Measurements from ENCODE around the gene ATP6V0A1. TPM values are rescaled to one million over a fixed set of nuclear protein-coding genes. Genes with fewer than 3 reads are reported as not detected.

The ATP6V0A1 gene
- total and polyA plus RNA-seq, 2 donors (not counting 3 experiments of a cell fraction or from before 2014, with no cell fraction given): 37.3 to 49.2 TPM

GRCh38 chr17:42424991-42425610 lies 33.6 kb upstream of the ATP6V0A1 start:
- dilution Hi-C loops (cut with MboI; ENCODE audit: extremely low pct_ligation_motif_present, low sequenced_read_pairs) (no loop called here), intact Hi-C loops (cut with micrococcal nuclease) (no loop called here)
- CTCF ChIA-PET: interaction anchor here (0.9 to 6.9 kb wide), 5 partner anchors 11 to 102 kb away, joined by 3 to 73 read pairs (median 17); no protein-coding TSS in a partner anchor

GRCh38 chr17:42428141-42428944 lies 30.3 kb upstream of the ATP6V0A1 start:
- Histone ChIP-seq H3K9me1 (replicated peaks; ENCODE audit: control insufficient read depth, extremely low read depth, insufficient read depth, low read length) (no peaks in the 10 kb centered on the region), H3K36me3 (ENCODE audit: control insufficient read depth in 2 of 2, extremely low read depth in 1 of 2, insufficient read depth in 2 of 2, low read length in 2 of 2) (no peaks in the 10 kb centered on the region), H4K20me1 (replicated peaks; ENCODE audit: control insufficient read depth, extremely low read depth, insufficient read depth, low read length) (no peaks in the 10 kb centered on the region), H3K27ac (ENCODE audit: insufficient read depth, low read depth, low read length) (no peak overlapping the region), H3K9me3 (replicated peaks; ENCODE audit: control insufficient read depth, insufficient read depth, low read length) (no peaks in the 10 kb centered on the region), H3K4me2 (ENCODE audit: insufficient read depth, low read length) (no peak overlapping the region), H3K9ac (replicated peaks; ENCODE audit: extremely low read depth, insufficient read depth, low read length) (no peak overlapping the region), H2AFZ (ENCODE audit: low read depth, low read length) (peak overlapping the region; percentile 24), H3K4me3 (replicated peaks in 1 of 3; ENCODE audit: insufficient read depth in 1 of 3, low read depth in 1 of 3, low read length in 3 of 3) (no peak overlapping the region), H3K4me1 (ENCODE audit: control insufficient read depth, extremely low read depth, insufficient read depth, low read length) (peaks cover 5% of the 10 kb centered on the region), H3K79me2 (ENCODE audit: control insufficient read depth, insufficient read depth, low read length) (no peaks in the 10 kb centered on the region), H3K27me3 (ENCODE audit: control insufficient read depth in 2 of 2, insufficient read depth in 2 of 2, low read length in 2 of 2) (no peaks in the 10 kb centered on the region)
- dilution Hi-C loops (cut with MboI; ENCODE audit: extremely low pct_ligation_motif_present, low sequenced_read_pairs): no loop called here
- no TSS peak for BruUV-seq (replicated peaks)
- ChIA-PET CTCF (interaction anchor here (0.6 to 2.2 kb wide), 39 partner anchors 8 to 206 kb away, joined by 3 to 35 read pairs (median 5); partner anchors contain the start of gene STAT3), POLR2A (interaction anchor here (0.9 to 1.0 kb wide), 2 partner anchors 21 to 90 kb away, joined by 4 to 5 read pairs; no protein-coding TSS in a partner anchor)
- intact Hi-C loops (cut with micrococcal nuclease): loop anchor here (1.0 kb wide), 2 partner anchors 89 to 99 kb away; no protein-coding TSS in a partner anchor
- FAIRE-seq (peak; percentile 96), DNase-seq (ENCODE audit: low read depth, low spot score) (peak; percentile 85)
- TF ChIP-seq GATA2 (IDR thresholded peaks at IDR 0.05; ENCODE audit: insufficient read depth, insufficient read length, low read depth, low read length): no peak
- TF ChIP-seq MYC (IDR thresholded peaks at IDR 0.05; ENCODE audit: low read depth, low read length): no peak
- no peak for TF ChIP-seq POLR2AphosphoS5 (IDR thresholded peaks at IDR 0.05; ENCODE audit: insufficient read depth, low read depth, low read length)
- TF ChIP-seq FOS (IDR thresholded peaks at IDR 0.05; ENCODE audit: borderline replicate concordance, insufficient read depth, low read length): peak; percentile 88
- TF ChIP-seq JUN (IDR thresholded peaks at IDR 0.05; ENCODE audit: borderline replicate concordance, insufficient read depth, insufficient read length, low read depth): peak; percentile 65
- TF ChIP-seq CTCF (IDR thresholded peaks at IDR 0.05; ENCODE audit: extremely low read depth in 1 of 2, insufficient read depth in 1 of 2, low read depth in 1 of 2, low read length in 2 of 2): peak; percentile 71 to 76
- TF ChIP-seq POLR2A (IDR thresholded peaks at IDR 0.05; ENCODE audit: low read depth, low read length): no peak
- no peak for TF ChIP-seq MAX (IDR thresholded peaks at IDR 0.05; ENCODE audit: insufficient read depth, insufficient read length)

More at GRCh38 chr17:42424991-42425610, 33.6 kb upstream of the ATP6V0A1 start:
- no peak overlapping the region for H2AFZ ChIP-seq (ENCODE audit: low read depth, low read length)
- TF ChIP-seq JUN (IDR thresholded peaks at IDR 0.05; ENCODE audit: borderline replicate concordance, insufficient read depth, insufficient read length, low read depth): no peak
- TF ChIP-seq EZH2 (IDR thresholded peaks at IDR 0.05; ENCODE audit: borderline replicate concordance, low read depth, low read length, severe bottlenecking): no peak
- TF ChIP-seq POLR2AphosphoS5 (IDR thresholded peaks at IDR 0.05; ENCODE audit: insufficient read depth, low read depth, low read length): no peak
- TF ChIP-seq GATA2 (IDR thresholded peaks at IDR 0.05; ENCODE audit: insufficient read depth, insufficient read length, low read depth, low read length): no peak
- TF ChIP-seq MYC (IDR thresholded peaks at IDR 0.05; ENCODE audit: low read depth, low read length): no peak
- POLR2A ChIA-PET: no interaction called here
- peaks cover 30% of the 10 kb centered on the region for H3K79me2 ChIP-seq (ENCODE audit: control insufficient read depth, insufficient read depth, low read length)
- no peak overlapping the region for H3K4me3 ChIP-seq (replicated peaks in 1 of 3; ENCODE audit: insufficient read depth in 1 of 3, low read depth in 1 of 3, low read length in 3 of 3)
- peaks cover 12% of the 10 kb centered on the region for H3K4me1 ChIP-seq (ENCODE audit: control insufficient read depth, extremely low read depth, insufficient read depth, low read length)
- no peaks in the 10 kb centered on the region for H3K9me3 ChIP-seq (replicated peaks; ENCODE audit: control insufficient read depth, insufficient read depth, low read length)
- H3K36me3 ChIP-seq (ENCODE audit: control insufficient read depth in 2 of 2, extremely low read depth in 1 of 2, insufficient read depth in 2 of 2, low read length in 2 of 2): no peaks in the 10 kb centered on the region
- no peaks in the 10 kb centered on the region for H4K20me1 ChIP-seq (replicated peaks; ENCODE audit: control insufficient read depth, extremely low read depth, insufficient read depth, low read length)
- no peak overlapping the region for H3K4me2 ChIP-seq (ENCODE audit: insufficient read depth, low read length)
- FAIRE-seq (no peak), DNase-seq (ENCODE audit: low read depth, low spot score) (no peak)
- H3K9ac ChIP-seq (replicated peaks; ENCODE audit: extremely low read depth, insufficient read depth, low read length): no peak overlapping the region
- H3K27ac ChIP-seq (ENCODE audit: insufficient read depth, low read depth, low read length): no peak overlapping the region
- H3K27me3 ChIP-seq (ENCODE audit: control insufficient read depth in 2 of 2, insufficient read depth in 2 of 2, low read length in 2 of 2): no peaks in the 10 kb centered on the region
- BruUV-seq (replicated peaks): no TSS peak
- no peaks in the 10 kb centered on the region for H3K9me1 ChIP-seq (replicated peaks; ENCODE audit: control insufficient read depth, extremely low read depth, insufficient read depth, low read length)

Data from endothelial cell of umbilical vein (primary cell).